Activated CD4-positive, alpha-beta T cell treated with anti-CD3 and anti-CD28 coated beads, Interleukin-2, amount 50 U/mL, for 16 hours (primary cell): ENCODE measurements around the gene GRB10.
"Not testable (repeated sequence)": the region's sequence is repeated elsewhere in the genome, so short reads cannot be mapped to it uniquely, and the experiment has no call there.

Experiments used
- DNase-seq: peaks from one replicate; pipeline ENCODE4 v3.0.0-alpha.2; 2020

GRB10 gene

DNA sequence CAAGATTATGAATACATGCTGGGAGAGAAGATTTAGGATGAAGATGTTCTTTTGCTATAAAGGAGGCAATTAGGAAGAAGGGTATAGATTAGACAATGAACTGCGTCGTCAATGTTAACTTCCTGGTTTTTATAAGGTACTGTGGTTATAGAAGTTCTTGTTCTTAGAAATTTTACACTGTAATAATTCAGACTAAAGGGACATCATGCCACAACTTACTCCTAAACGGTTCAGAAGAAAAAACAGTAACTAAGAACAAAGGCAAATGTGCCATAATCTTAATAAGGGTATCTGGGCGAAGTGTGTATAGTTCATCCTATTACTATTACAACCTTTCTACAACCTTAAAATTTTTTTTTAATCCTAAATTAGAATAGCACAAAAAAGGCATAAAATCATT, 186.2 kb downstream of the GRB10 start:
- DNase-seq, result no peak

DNA sequence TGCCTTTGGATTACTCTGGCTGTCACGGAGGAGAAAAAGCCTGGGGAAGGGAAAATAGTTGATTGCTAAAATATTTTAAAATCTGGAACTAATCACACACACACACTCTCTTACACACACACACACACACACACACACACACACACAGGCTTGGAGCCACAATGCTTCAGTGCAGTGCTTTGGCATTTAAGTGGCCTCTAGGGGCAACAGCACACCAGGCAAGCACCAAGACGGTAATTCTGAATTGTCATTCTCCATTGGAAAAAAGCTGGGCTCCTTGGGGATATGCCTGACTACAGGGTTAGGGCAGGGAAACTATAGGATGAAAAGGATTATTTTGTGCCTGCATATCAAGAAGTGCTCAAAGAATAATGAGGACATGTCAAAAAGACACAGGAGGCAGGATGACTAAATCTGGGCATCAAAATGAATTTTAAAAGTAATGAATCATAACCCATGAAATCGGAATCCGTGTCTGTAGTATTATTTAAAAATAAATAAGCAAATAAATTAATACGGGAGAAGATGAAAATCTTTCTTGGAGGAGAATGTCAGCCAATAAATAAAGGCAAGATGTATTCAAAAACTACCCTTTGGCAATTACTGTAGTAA, 187.1 kb downstream of the GRB10 start:
- DNase-seq, result peak; percentile 37

DNA sequence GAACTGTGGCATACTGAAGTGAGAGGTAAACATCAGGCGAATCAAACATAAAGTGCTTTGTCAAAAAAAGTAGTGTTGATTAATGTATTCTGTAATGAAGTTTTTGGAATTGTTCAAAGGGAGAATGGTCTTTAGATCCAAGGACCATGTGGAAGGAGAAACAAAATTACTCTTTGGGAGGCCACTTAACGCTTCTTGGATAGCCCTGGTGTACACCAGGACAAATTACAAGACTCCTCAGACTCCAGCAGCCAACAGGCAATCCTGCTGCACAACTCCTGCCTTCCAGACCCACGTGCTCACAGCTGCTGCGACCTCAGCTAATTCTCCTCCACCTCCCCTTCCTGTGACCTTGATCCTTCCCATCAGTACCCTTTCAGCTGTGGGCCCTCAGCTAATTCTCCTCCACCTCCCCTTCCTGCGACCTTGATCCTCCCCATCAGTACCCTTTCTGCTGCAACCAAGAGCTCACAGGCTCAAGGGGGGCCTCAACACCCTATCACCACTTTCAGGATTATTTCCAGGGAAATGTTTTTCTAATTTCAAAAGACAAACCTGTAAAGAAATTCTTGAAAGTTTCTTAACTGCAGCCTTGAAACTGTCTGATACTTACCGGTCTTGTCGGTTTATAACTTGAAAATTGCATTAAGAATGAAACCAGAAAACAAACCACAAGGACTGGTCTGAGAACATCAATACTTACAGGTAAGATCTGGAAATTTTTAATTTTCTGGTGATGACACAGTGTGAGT, 187.8 kb downstream of the GRB10 start:
- peak; percentile 86 for DNase-seq

DNA sequence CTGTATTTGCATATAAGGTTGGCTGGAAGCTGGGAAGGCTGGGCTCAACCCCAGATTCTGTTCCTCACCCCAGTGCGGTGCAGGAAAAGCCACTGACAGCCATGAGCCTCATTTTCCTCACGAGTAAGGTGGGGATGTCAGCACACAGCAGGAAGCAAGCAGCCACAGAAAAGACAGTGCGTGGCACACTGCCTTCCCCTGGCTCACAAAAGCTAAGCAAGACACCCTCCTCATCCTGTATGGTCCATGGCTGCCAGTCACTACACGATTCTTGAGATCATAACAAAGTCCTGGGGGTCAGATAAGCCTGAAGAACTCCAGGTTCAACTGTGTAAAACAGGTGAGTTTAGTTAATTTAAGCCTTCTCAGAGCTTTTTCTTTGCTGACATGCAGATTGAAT, 188.6 kb downstream of the GRB10 start:
- DNase-seq, result peak; percentile 39

DNA sequence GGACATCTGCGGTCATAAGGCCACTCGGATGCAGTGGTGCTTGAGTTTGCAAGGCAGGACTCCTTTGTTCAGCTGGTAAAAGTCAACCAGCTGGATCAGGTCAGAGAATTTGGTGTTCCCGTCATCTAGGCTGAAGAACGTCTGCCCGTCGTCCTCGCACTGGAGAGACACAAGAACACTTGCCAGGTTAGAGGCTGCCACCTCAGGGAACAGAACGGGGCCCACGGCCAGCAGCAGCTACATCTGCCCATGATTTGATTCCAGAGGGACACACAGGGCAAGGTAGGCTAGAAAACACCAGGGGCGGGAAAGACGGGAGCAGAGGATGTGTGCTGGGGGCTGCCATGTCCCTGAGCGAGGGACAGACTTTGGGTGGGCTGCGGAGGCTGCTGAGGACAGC, 189.8 kb downstream of the GRB10 start:
- no peak for DNase-seq

DNA sequence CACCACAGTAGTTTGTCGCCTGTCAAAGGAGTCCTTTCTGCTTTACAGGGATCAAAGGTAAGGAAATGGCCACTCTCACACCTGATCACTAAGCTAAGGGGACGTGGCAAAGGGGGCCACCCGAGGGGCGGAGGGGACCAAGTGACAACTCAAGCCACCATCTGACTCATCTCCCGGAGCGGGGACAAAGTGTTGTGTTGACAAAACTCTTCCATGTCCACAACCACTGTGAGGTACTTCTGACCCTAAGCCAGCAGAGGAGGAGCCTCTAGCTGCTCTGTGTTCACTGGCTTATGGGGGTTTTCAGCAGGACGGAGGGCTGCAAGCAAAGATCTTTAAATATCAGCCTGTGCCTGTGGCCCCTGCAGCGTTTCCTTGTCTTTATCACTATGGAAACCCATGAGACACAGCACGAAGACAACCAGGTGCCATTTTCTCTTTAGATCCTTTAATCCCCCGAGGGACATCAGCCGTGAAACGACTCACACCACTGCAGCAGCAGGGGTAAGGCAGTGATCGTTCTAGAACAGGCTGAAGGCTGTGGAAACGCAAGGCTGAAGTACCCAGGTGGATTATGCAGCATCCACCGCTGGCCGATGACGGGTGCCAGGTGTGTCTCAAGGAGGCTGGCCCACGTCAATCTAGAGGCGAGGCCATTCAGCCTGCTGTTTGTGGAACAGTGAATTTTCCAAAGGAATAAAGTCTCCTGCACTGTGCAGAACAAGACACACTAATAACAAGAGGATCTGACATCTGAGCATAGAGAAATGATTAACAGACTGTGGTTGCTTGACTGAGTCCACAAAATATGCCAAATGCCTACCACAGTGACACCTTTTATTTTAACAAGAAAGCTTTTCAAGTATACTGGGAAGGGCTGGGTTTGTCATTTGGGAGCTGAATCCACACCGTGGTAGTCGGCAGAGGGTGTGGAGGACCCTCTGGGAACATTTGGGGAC, 190.9 kb downstream of the GRB10 start:
- DNase-seq, result no peak

DNA sequence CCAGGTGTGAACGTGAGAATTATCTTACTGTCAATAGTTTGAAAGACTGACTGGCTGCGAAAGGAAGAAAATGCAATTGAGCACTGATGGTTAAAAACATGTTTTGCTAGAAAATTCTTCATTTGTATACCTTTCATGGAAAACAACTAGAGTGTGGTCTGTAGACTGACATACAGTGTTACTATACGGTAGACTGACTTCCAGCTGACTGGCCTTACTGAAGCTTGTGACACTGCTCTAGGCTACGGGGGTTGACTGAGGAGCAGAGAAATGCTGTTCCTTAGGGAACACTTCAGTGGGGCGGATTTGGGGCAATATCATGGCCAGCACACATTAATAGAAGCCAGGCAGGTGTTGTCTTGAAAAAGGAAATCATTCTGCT, 191.6 kb downstream of the GRB10 start:
- DNase-seq, result no peak

DNA sequence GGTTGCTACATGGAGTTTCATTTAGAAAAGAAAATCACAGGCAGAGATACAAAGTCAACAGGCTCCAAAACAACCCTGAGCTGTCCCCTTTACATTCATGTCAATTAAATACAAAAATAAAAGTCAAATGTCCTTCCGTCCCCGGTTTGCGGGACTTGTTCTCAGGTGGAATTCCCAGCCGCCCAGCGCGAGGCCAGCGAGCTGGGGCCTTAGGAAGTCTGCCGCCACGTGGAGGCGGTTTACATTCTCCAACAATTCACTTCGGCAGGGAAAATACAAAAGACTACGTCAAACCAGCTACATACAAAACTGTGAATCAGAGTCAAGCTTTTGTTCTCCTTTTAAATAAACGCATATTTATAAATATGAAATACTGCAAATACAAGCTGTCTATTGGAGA, 192.2 kb downstream of the GRB10 start:
- no peak for DNase-seq

DNA sequence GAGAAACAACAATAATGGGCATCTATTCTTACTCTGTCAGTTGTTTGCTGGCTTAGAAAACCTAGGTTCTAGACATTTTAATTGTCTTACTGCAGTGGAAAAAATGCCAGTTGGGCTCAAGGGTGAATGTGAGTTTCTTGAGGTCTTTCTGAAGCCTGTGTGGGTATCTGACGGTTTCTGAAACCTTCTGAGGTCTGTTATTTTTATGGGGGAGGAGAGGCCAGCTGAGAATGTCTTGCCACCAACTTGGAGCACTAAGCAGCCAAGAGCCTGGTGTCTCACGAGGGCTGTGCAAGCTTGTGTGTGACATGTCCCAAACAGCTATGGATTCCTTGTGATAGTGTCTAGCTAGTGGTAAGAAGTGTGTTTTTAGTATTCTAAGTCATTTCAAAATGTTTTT, 193.3 kb downstream of the GRB10 start:
- peak; percentile 54 for DNase-seq

DNA sequence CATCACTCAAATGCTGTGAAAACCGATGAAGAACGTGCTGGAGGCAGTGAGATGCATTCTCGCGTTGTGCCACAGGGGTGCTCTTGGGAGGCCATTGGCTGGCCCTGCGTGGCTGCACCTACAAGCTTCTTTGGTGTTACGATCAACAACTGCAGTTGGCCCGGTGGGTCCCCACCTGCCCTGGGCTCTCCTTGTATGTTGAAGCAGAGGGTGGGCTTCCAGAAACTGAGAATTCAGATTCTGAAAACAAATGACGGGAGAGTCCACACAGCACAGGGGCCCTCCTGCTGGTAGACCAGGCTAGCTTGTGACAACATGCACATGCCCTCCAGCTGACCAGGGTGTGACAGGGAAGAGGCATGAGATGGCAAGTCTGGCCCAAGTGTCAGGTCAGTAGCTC, 193.8 kb downstream of the GRB10 start:
- no peak for DNase-seq

DNA sequence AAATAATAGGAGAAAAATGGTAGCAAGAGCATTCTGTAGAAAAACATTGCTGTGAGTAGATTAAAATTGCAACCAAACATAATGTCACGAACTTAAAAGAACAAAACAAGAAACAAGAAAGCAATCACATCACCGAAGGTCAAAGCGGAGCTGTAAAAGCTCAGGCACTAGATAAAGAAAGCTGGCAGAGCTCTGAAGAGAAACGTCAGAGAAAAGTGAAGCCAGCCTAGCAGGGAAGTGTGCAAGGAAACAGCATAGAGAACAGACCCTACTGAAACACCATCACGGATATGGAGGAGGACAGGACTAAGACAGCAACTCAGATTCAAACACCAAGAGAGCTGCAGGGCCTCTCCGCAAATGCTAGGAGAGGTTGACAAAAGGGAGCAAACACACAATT, 195.0 kb downstream of the GRB10 start:
- no peak for DNase-seq

DNA sequence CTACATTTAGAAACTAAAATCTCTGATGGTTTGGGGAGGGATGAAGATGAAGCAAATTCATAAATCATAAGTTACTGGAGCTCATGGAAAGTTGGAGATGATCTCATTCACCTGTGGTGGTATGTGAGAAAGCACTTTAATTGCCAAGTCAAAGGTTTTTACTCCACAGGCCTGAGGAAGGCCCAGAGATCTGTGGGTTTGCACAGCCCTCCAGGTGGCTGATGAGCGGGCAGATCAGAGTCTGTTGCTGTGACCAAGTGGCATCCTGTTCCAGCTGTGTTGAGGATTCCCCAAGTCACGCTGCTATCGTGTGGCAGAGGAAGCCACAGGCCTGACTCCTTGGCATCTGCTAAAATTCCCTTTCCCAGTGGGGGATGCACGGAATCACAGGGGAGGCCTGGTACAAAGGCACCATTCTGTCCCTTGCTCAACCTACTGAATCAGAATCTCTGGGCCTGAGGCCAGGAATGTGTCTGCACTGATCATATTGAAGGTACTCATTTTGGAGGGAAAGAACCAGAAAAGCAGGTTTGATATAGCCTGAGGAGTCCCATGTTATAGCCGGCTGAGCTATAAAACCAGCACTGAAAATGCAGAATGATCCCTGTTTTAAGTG, 197.8 kb downstream of the GRB10 start:
- no peak for DNase-seq

DNA sequence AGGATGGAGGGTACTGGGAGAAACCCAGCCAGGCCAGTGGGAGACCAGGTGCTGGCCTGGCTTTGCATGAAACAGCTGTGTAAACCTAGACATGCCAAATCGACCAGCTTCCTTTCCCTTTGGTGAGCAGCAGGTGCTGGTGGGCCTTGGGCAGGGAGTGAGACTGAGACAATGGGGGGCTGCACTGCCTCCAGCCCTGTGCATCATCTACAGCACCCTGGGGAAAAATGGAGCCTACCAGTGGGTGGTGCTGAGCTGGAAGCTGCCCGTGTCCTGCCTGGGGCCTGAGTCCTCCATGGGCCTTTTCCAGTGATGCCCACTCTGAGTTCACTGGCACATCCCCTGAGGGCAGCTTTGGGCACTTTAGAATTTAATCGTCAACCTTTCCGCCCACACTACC, 198.3 kb downstream of the GRB10 start:
- no peak for DNase-seq

DNA sequence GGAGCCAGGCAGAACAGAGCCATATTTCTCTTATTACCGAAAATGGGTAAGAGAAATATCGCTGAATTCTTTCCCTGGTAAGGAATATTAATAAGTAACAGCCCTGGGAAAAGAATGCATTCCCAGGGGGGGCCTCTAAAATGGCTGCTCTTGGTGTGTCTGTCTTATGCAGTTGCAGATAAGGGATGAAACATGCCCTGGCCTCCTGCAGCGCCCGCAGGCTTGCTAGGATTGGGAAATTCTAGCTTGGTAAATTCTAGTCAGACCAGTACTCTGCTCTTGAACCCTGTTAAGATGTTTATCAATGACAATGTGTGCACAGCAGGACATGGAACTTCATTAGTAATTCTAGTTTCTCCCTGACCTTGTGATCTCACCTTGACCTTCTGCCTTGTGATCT, 199.4 kb downstream of the GRB10 start:
- DNase-seq, result not testable (repeated sequence)

DNA sequence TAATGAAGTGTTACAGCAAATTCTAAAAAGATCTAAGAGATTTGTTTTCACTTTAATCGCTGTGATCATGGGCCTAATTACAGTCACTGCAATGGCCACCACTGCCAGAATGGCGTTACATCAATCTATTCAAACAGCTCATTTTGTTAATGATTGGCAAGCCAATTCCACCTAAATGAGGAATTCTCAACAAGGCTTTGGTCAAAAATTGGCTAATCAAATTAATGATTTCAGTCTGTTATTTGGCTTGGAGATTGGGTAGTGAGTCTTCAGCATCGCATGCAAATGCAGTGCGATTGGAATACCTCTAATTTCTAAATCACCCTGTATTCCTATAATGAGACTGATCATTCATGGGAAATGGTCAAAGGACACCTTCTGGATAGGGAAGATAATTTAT, 200.4 kb downstream of the GRB10 start:
- not testable (repeated sequence) for DNase-seq

DNA sequence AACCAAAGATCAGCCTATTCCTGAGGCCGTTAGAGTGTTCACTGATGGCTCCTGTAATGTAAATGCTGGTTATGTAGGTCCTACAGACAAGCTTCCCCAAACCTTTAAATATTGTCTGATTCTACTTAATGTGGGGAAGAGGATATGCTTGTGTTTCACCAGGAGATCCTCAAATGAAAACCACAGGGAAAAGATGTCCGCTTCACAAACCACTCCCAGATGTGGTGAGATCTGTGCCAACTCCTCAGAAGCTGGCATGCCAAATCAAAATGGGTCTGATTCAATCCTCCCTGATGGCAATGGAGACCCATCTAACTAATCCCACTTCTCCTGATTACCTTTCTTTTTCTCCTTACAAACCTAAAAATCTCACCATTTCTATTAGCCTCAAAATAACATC, 202.0 kb downstream of the GRB10 start:
- not testable (repeated sequence) for DNase-seq

DNA sequence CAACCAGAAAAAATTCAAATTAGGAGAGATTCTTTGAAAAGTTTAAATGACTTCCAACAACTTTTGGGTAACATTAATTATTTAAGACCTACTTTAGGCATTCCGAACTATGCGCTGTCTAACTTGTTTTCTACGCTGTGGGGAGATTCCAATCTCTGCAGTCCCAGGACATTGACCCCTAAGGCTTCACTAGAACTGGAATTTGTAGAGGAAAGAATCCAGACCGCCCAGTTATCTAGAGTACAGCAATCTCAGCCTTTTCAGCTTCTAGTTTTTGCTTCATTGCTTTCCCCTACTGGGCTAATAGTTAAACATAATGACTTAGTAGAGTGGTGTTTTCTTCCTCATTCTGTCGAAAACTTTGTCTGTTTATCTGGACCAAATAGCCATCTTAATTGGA, 202.6 kb downstream of the GRB10 start:
- DNase-seq, result no peak

DNA sequence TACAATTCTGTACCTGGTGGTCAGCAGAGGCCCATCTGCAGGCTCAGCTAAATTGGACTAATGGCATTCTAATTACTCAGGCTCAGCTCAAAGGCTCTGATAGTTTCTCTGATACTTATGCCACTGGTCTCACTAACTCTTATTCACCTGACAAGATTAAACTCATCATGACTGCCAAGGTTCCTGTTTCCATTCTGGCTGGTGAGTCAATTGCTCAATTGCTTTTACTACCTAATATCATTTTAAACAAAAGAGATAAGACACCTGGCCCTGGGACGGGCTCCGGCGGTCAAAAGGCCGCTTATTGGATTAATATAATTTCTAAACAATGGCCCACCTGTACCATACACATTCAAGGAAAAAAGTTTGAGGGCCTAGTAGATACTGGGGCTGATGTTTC, 204.6 kb downstream of the GRB10 start:
- not testable (repeated sequence) for DNase-seq

DNA sequence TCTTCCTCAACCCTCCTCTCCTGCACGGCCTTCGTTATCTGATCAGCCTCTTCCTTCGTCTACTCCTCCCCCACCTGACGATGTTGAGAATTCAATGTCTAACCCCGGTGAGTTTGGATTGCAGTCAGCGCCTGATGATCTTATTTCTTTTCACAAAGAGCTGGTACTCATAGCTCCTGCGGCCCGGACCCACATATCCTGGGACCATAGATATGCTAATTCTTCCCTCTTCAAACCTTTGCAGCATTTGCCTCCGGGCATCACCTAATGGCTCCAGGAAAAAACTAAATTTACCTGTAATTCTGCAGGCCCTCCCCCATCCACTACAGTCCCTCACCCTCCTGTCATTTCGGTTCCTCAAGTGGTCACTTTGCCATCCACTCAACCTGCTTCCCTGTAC, 205.1 kb downstream of the GRB10 start:
- DNase-seq, result no peak

DNA sequence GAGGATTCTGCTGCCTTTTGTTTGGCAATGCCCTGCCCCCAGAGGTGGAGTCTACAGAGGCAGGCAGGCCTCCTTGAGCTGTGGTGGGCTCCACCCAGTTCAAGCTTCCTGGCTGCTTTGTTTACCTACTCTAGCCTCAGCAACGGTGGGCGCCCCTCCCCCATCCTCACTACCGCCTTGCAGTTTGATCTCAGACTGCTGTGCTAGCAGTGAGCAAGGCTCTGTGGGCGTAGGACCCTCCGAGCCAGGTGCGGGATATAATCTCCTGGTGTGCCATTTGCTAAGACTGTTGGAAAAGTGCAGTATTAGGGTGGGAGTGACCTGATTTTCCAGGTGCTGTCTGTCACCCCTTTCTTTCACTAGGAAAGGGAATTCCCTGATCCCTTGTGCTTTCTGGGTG, 206.3 kb downstream of the GRB10 start:
- DNase-seq, result not testable (repeated sequence)

DNA sequence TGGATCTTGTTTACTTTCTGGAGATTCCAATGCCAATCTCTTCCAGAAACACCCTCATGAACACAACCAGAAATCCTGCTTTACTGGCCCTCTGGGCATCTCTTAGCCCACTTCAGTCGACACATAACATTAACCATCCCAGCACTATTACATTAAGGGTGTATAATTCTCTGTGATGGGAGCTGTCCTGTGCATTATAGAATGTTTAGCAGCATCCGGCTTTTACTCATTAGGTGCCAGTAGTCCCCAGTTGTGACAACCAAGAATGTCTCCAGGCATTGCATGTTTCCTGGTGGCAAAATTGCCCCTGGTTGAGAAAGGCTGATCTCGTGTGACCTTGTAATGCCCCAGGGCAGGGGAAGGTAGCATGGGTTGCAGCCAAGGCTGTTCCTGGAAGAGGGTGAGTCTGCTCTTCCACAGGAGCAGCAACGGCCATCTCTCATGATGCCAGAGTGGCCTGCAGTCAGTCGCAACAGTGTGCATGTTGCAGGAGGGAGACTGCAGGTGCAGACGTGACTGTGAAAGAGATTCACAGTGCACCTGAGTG, 214.9 kb downstream of the GRB10 start:
- DNase-seq, result no peak

DNA sequence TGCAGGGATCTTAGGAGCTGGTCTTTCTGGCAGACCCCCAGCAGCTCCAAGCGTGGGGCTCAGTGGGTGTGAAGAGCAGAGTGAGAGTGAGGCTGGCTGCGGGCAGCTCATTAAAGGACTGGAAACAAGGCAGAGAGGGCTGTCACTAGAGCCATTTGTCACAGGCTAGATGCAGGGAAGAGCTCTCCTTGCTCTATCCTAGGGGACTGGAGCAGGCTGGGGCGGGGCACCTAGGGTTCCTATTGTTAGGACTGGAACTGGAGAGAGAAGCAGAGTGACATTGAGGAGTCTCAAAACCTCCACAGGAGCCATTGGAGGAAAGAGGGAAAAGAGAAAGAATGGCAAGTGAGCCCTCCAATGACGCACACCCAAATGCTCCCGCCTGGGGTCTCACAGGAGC, 216.7 kb downstream of the GRB10 start:
- DNase-seq, result no peak

DNA sequence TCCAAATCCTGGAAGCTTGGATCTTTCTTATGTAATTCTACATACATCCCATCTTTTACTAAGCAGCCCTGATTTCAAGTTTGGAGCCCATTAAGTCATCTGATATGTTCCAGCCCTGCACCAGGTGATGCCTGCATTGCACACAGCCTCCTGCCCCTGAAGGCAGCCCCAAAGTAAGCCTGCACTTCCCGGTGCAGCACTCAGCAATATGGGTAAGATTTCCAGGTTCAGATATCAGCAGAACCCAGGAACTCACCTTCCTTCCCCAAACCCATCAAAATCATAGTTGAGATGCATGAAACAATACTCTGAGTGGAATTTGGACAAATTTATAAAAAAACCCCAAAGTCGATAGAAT, 217.2 kb downstream of the GRB10 start:
- DNase-seq, result no peak
